KOPT-K1 (cell line): ENCODE measurements around the gene ZNF133.

Experiments used
- H3K27ac ChIP-seq: fragments of 200-600 bp; sonication (generic); 2 replicates; pipeline ENCODE4 v1.5.1; 2016; ENCODE audit warnings: antibody characterized with exemption, mild to moderate bottlenecking, low read depth, low read length; ENCODE audit not compliant: poor library complexity, severe bottlenecking
- H3K36me3 ChIP-seq: fragments of 200-600 bp; sonication (generic); 2 replicates; pipeline ENCODE4 v1.5.1; 2017; ENCODE audit warnings: antibody characterized with exemption, mild to moderate bottlenecking, low read length, moderate library complexity; ENCODE audit not compliant: insufficient read depth
- H3K9me3 ChIP-seq: fragments of 200-600 bp; sonication (generic); 2 replicates; pipeline ENCODE4 v1.5.1; 2017; ENCODE audit warnings: antibody characterized with exemption, low read length, mild to moderate bottlenecking; ENCODE audit not compliant: insufficient read depth, poor library complexity, severe bottlenecking

The ZNF133 gene

DNA sequence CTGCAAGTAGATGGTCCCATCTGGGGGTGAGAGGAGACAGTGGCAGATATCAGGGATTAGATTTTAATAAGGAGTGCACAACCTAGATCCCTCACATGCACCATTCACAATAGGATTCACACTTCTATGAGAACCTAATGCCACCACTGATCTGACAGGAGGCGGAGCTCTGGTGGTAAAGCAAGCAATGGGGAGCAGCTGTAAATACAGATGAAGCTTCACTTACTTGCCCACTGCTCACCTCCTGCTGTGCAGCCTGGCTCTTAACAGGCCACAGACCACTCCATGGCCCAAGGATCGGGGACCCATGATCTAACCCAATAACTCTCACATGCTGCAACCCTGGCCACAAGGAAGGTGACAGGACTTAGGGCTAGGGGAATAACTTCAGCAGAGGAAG, 75.4 kb downstream of the ZNF133 start:
- no peaks in the 10 kb centered on the region for H3K36me3 ChIP-seq
- no peaks in the 10 kb centered on the region for H3K9me3 ChIP-seq
- no peak overlapping the region for H3K27ac ChIP-seq

DNA sequence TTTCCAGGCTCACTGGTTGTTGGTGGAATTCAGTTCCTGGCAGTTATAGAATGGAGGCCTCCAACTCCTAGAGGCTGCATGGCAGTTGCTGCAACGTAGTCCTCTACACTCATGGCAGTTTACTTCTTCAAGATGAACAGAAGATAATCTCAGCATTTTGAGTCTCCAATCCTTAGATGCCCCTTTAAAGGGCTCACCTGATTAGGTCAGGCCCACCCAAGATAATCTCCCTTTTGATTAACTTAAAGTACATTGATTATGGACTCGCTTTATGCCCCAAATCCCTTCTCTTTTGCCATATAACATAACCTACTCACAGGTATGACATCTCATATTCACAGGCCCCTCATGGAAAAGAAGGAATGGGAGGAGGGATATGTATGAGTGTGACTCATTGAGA, 76.4 kb downstream of the ZNF133 start:
- H3K27ac ChIP-seq, result no peak overlapping the region
- no peaks in the 10 kb centered on the region for H3K36me3 ChIP-seq
- H3K9me3 ChIP-seq, result no peaks in the 10 kb centered on the region
